Astrocyte of the spinal cord (primary cell): ENCODE results near the gene NACC1.

Experiments
- DNase-seq: peaks from one replicate; pipeline ENCODE4 v3.0.0; 2011; ENCODE audit warnings: low read depth, low spot score
- H3K4me3 ChIP-seq: 2 replicates; pipeline ENCODE4 v1.5.1; 2011; ENCODE audit warnings: low read depth, mild to moderate bottlenecking, low read length, moderate library complexity
- CTCF ChIP-seq: IDR thresholded peaks from 2 replicates; pipeline ENCODE4 v1.5.1; 2012; ENCODE audit warnings: low read depth, mild to moderate bottlenecking, low read length, inconsistent platforms
- in situ Hi-C: cut with HindIII; loops from 2 replicates; pipeline ENCODE4 v1.10.0; 2017; ENCODE audit warnings: low sequenced_read_pairs

The NACC1 gene

DNA sequence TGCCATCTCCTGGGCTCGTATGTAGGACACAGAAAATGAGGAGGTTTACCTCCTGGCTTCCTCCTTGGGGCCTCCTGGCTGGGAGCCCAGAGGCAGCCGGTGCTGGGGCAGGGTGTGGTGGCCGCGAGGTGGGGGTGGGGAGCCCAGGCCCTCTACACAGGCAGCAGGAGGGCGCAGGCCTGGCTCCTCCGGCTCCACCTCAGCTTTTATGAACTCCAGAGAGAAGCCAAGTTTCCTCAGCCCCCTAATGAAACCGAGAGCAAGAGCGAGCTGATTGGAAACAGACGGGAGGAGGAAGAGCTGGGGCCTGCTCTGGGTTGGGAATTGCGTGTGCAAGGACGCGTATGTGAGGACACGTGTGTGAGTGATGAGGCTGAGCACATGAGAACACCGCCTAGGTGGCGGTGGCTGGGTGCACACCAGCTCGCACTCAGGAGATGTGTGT is 38.5 kb upstream of the NACC1 start:
- no peak overlapping the region for H3K4me3 ChIP-seq
- no peak for TF ChIP-seq CTCF
- in situ Hi-C loops, result no loop called here
- peak; percentile 76 for DNase-seq

- no peak overlapping the region for H3K4me3 ChIP-seq
- peak; percentile 42 for TF ChIP-seq CTCF
- peak; percentile 95 for DNase-seq
- in situ Hi-C loops, result no loop called here
Measured at GRCh38 chr19:13082192-13083007, 35.7 kb upstream of the NACC1 start.

- DNase-seq, result no peak
- TF ChIP-seq CTCF, result no peak
- no peak overlapping the region for H3K4me3 ChIP-seq
- in situ Hi-C loops, result no loop called here
Measured at GRCh38 chr19:13083008-13083404, 35.1 kb upstream of the NACC1 start.

GRCh38 chr19:13083627-13084026 is 34.4 kb upstream of the NACC1 start:
- H3K4me3 ChIP-seq, result no peak overlapping the region
- TF ChIP-seq CTCF, result no peak
- in situ Hi-C loops, result no loop called here
- DNase-seq, result peak; percentile 52

- in situ Hi-C loops, result no loop called here
- no peak for DNase-seq
- H3K4me3 ChIP-seq, result no peak overlapping the region
- TF ChIP-seq CTCF, result no peak
Measured at GRCh38 chr19:13085666-13086065, 32.4 kb upstream of the NACC1 start.

DNA sequence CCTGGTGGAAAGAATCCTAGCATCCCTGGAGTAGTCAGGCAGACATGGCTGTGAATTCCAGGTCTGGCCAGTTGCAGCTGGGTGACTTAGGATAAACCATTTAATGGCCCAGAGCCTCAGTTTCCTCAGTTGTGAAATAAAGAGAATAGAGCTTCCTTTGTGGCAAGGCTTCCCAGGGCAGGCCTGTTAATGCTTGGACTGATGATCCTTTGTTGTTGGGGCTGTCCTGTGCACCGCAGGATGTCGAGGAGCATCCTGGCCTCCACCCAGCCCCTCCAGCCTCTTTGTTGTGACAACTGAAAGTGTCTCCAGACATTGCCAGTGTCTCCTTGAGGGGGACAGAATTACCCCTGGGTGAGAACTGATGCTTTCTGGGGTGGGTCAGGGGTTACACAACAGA is 31.7 kb upstream of the NACC1 start:
- DNase-seq, result no peak
- in situ Hi-C loops, result no loop called here
- no peak for TF ChIP-seq CTCF
- no peak overlapping the region for H3K4me3 ChIP-seq
